GM13976 (cell line): ENCODE data around the gene DYNC1LI1.

Experiments used
- DNase-seq: peaks from one replicate; pipeline ENCODE4 v3.0.0; 2012; ENCODE audit warnings: low spot score
- in situ Hi-C: fragments of 300-500 bp; cut with MboI; formaldehyde crosslinking; loops from one replicate; pipeline ENCODE4 v1.12.0; 2022; ENCODE audit warnings: low sequenced_read_pairs, mixed read lengths, inconsistent platforms; ENCODE audit not compliant: unreplicated experiment
- TF ChIP-seq, protein P1 (sequence below): IDR thresholded peaks from 2 replicates; pipeline ENCODE4 v1.5.1; 2012; ENCODE audit warnings: borderline replicate concordance, mild to moderate bottlenecking; ENCODE audit not compliant: insufficient read depth; ENCODE audit errors: extremely low read depth, missing control alignments, control extremely low read depth

DYNC1LI1 gene

GRCh38 chr3:32606960-32607359, 36.3 kb upstream of the DYNC1LI1 start:
- TF ChIP-seq, protein P1, sequence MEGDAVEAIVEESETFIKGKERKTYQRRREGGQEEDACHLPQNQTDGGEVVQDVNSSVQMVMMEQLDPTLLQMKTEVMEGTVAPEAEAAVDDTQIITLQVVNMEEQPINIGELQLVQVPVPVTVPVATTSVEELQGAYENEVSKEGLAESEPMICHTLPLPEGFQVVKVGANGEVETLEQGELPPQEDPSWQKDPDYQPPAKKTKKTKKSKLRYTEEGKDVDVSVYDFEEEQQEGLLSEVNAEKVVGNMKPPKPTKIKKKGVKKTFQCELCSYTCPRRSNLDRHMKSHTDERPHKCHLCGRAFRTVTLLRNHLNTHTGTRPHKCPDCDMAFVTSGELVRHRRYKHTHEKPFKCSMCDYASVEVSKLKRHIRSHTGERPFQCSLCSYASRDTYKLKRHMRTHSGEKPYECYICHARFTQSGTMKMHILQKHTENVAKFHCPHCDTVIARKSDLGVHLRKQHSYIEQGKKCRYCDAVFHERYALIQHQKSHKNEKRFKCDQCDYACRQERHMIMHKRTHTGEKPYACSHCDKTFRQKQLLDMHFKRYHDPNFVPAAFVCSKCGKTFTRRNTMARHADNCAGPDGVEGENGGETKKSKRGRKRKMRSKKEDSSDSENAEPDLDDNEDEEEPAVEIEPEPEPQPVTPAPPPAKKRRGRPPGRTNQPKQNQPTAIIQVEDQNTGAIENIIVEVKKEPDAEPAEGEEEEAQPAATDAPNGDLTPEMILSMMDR: no peak
- in situ Hi-C loops: no loop called here
- DNase-seq: no peak

DNA sequence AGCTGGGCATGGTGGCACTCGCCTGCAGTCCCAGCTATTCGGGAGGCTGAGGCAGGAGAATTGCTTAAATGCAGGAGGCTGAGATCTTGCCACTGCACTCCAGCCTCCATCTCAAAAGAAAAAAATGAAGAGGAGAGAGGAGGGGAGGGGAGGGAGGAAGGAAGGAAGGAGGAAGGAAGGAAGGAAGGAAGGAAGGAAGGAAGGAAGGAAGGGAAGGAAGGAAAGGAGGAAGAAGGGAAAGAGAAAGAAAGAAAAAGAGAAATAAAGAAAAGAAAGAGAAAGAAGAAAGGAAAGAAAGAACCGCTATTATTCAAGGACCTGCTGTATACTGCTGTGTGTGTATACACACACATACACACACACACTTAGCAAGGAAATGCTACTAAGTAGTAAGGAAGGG, 35.6 kb upstream of the DYNC1LI1 start:
- TF ChIP-seq, protein P1: no peak
- in situ Hi-C loops: no loop called here
- no peak for DNase-seq

GRCh38 chr3:32603064-32603463, 32.4 kb upstream of the DYNC1LI1 start:
- TF ChIP-seq, protein P1: no peak
- DNase-seq: no peak
- in situ Hi-C loops: no loop called here

GRCh38 chr3:32602206-32602605, 31.5 kb upstream of the DYNC1LI1 start:
- in situ Hi-C loops: no loop called here

DNA sequence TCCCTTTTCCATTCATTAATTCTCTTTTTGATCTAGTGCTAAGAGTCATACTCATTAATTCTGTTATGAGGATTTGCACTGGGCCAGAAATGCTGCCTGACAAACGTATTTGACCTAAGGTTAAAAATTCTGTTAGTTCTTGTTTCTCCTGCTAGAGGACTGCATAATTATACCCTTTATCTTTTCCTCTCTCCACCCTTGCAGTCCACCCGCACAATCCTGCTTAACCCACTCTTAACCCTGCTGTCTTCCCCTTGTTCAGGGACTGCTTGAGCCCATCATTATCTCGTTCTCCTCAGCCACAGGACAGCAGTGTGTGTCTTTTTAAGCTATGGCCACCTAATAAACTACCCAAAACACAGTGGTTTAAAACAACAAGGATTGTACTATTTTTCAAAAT, 31.1 kb upstream of the DYNC1LI1 start:
- TF ChIP-seq, protein P1: no peak
- in situ Hi-C loops: no loop called here
- no peak for DNase-seq

More at GRCh38 chr3:32602206-32602605, 31.5 kb upstream of the DYNC1LI1 start:
- TF ChIP-seq, protein P1: no peak
- no peak for DNase-seq

DNA sequence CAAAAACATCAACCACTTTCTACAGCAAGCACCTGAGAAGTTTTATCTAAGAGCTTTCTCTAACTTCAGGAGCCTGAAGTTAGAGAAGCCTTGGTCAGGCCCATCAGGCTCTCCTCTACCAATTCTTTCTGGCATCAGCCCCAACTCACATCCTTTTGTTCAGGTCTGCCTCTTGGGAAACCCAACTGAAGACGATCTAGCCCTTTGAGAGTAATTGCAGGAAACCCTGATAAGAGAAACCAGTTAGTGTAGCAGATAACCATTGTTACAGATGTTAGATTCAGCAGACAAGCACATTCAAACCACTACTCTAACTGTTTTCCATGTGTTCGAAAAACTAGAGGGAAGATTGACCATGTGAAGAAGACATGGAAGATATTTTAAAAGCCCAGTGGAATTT, 27.0 kb upstream of the DYNC1LI1 start:
- no peak for DNase-seq
- in situ Hi-C loops: no loop called here
- TF ChIP-seq, protein P1: no peak

- no peak for DNase-seq
- TF ChIP-seq, protein P1: no peak
- in situ Hi-C loops: no loop called here
Measured at GRCh38 chr3:32596909-32597369, 26.3 kb upstream of the DYNC1LI1 start.
